MG63 (cell line): ENCODE measurements around the gene LCMT1. TPM values are rescaled to one million over a fixed set of nuclear protein-coding genes. Genes with fewer than 3 reads are reported as not detected.
A peak's percentile ranks its signal among the peaks of the same experiment; 100 is the strongest.

Experiments
- DNase-seq: peaks from one replicate; pipeline ENCODE4 v3.0.0-alpha.2; 2020
- H3K27me3 ChIP-seq: fragments of 250-450 bp; sonication (Bioruptor Pico); 2 replicates; pipeline ENCODE4 v1.5.1; 2020; ENCODE audit warnings: mild to moderate bottlenecking, moderate library complexity
- H3K36me3 ChIP-seq: fragments of 250-450 bp; sonication (Bioruptor Pico); 2 replicates; pipeline ENCODE4 v1.5.1; 2020; ENCODE audit warnings: mild to moderate bottlenecking, moderate library complexity
- H3K4me3 ChIP-seq: fragments of 250-450 bp; sonication (Bioruptor Pico); 2 replicates; pipeline ENCODE4 v1.5.1; 2020; ENCODE audit warnings: mild to moderate bottlenecking, moderate library complexity
- H3K9me3 ChIP-seq: fragments of 250-450 bp; sonication (Bioruptor Pico); 2 replicates; pipeline ENCODE4 v1.5.1; 2020; ENCODE audit warnings: mild to moderate bottlenecking, moderate library complexity
- total RNA-seq: library from RNA; depleted of rRNA; stranded (reverse); fragments of >200 nt; shearing (Covaris generic); gene quantifications from 2 replicates; pipeline ENCODE4 v1.2.3, GENCODE V29; 2014; ENCODE audit warnings: low replicate concordance; rRNA removed

LCMT1 gene
- total RNA-seq, 1 experiment from 2014 or later = 64.8 TPM

GRCh38 chr16:25210758-25211157 lies 99.2 kb downstream of the LCMT1 start:
- no peaks in the 10 kb centered on the region for H3K27me3 ChIP-seq
- no peaks in the 10 kb centered on the region for H3K9me3 ChIP-seq
- H3K36me3 ChIP-seq = no peaks in the 10 kb centered on the region
- H3K4me3 ChIP-seq = no peak overlapping the region
- DNase-seq = peak; percentile 39

GRCh38 chr16:25212636-25213035 lies 101.1 kb downstream of the LCMT1 start:
- Histone ChIP-seq H3K27me3 (no peaks in the 10 kb centered on the region), H3K9me3 (no peaks in the 10 kb centered on the region), H3K4me3 (no peak overlapping the region), H3K36me3 (no peaks in the 10 kb centered on the region)
- no peak for DNase-seq

GRCh38 chr16:25213709-25214397 lies 102.3 kb downstream of the LCMT1 start:
- Histone ChIP-seq H3K4me3 (no peak overlapping the region), H3K27me3 (no peaks in the 10 kb centered on the region; the same call in 1 of the 2 replicates), H3K9me3 (no peaks in the 10 kb centered on the region), H3K36me3 (no peaks in the 10 kb centered on the region)
- DNase-seq = no peak

GRCh38 chr16:25217112-25217511 lies 105.6 kb downstream of the LCMT1 start:
- no peaks in the 10 kb centered on the region; the same call in 1 of the 2 replicates for H3K27me3 ChIP-seq
- DNase-seq = no peak
- no peaks in the 10 kb centered on the region for H3K36me3 ChIP-seq
- no peak overlapping the region for H3K4me3 ChIP-seq
- no peaks in the 10 kb centered on the region for H3K9me3 ChIP-seq

- Histone ChIP-seq H3K36me3 (no peaks in the 10 kb centered on the region), H3K4me3 (no peak overlapping the region), H3K27me3 (no peaks in the 10 kb centered on the region; the same call in 1 of the 2 replicates), H3K9me3 (no peaks in the 10 kb centered on the region)
- no peak for DNase-seq
These were observed 106.4 kb downstream of the LCMT1 start for GRCh38 chr16:25217921-25218320.

- H3K4me3 ChIP-seq = no peak overlapping the region
- H3K9me3 ChIP-seq = no peaks in the 10 kb centered on the region
- H3K36me3 ChIP-seq = no peaks in the 10 kb centered on the region
These were observed 107.7 kb downstream of the LCMT1 start for GRCh38 chr16:25219070-25219737.

GRCh38 chr16:25222959-25223358 lies 111.4 kb downstream of the LCMT1 start:
- Histone ChIP-seq H3K36me3 (no peaks in the 10 kb centered on the region), H3K9me3 (no peaks in the 10 kb centered on the region), H3K27me3 (no peaks in the 10 kb centered on the region; the same call in 1 of the 2 replicates), H3K4me3 (no peak overlapping the region)
- no peak for DNase-seq

More at GRCh38 chr16:25219070-25219737, 107.7 kb downstream of the LCMT1 start:
- H3K27me3 ChIP-seq = no peaks in the 10 kb centered on the region; the same call in 1 of the 2 replicates
- peak; percentile 14 for DNase-seq

- Histone ChIP-seq H3K9me3 (no peaks in the 10 kb centered on the region), H3K36me3 (no peaks in the 10 kb centered on the region), H3K27me3 (no peaks in the 10 kb centered on the region), H3K4me3 (no peak overlapping the region)
- no peak for DNase-seq
These were observed 112.4 kb downstream of the LCMT1 start for GRCh38 chr16:25223964-25224363.

GRCh38 chr16:25224731-25225319 lies 113.3 kb downstream of the LCMT1 start:
- H3K4me3 ChIP-seq = no peak overlapping the region
- H3K36me3 ChIP-seq = no peaks in the 10 kb centered on the region
- no peak for DNase-seq
- no peaks in the 10 kb centered on the region for H3K9me3 ChIP-seq
- no peaks in the 10 kb centered on the region for H3K27me3 ChIP-seq

Other genes with a start within 250 kb of the LCMT1 start
- 17.5 and 36.1 TPM in 2 replicates for gene ARHGAP17, start 96.4 kb upstream of the LCMT1 start, total RNA-seq
- gene AQP8, start 105.2 kb downstream of the LCMT1 start, total RNA-seq = not detected in 2 replicates
- gene ZKSCAN2, start 146.1 kb downstream of the LCMT1 start, total RNA-seq = 2.2 and 2.6 TPM in 2 replicates